IMR-90 (cell line): Measurements from ENCODE around the gene VARS2.
A peak's percentile ranks its signal among the peaks of the same experiment; 100 is the strongest.

Source experiments
- BHLHE40 ChIP-seq: fragments of 150-350 bp; IDR thresholded peaks from 2 replicates; pipeline ENCODE4 v1.6.1; 2016; ENCODE audit warnings: mild to moderate bottlenecking, low read depth, low read length
- FOS ChIP-seq: fragments of 150-350 bp; IDR thresholded peaks from 2 replicates; pipeline ENCODE4 v1.6.1; 2016; ENCODE audit warnings: low read depth, low read length
- POLR2A ChIP-seq: IDR thresholded peaks from 2 replicates; pipeline ENCODE4 v1.6.1; 2012; ENCODE audit warnings: mild to moderate bottlenecking, low read depth, low read length
- RCOR1 ChIP-seq: IDR thresholded peaks from 2 replicates; pipeline ENCODE4 v1.6.1; 2012; ENCODE audit warnings: mild to moderate bottlenecking, low read length, improper control_type of control experiment; ENCODE audit not compliant: insufficient replicate concordance
- TF ChIP-seq, protein P1 (sequence below): conservative IDR thresholded peaks from 2 replicates; pipeline ENCODE4 v1.5.1; 2012; ENCODE audit warnings: mild to moderate bottlenecking, low read depth, low read length, improper control_type of control experiment

GRCh38 chr6:30915591-30915946 lies 1.5 kb downstream of the VARS2 start:
- TF ChIP-seq, protein P1, sequence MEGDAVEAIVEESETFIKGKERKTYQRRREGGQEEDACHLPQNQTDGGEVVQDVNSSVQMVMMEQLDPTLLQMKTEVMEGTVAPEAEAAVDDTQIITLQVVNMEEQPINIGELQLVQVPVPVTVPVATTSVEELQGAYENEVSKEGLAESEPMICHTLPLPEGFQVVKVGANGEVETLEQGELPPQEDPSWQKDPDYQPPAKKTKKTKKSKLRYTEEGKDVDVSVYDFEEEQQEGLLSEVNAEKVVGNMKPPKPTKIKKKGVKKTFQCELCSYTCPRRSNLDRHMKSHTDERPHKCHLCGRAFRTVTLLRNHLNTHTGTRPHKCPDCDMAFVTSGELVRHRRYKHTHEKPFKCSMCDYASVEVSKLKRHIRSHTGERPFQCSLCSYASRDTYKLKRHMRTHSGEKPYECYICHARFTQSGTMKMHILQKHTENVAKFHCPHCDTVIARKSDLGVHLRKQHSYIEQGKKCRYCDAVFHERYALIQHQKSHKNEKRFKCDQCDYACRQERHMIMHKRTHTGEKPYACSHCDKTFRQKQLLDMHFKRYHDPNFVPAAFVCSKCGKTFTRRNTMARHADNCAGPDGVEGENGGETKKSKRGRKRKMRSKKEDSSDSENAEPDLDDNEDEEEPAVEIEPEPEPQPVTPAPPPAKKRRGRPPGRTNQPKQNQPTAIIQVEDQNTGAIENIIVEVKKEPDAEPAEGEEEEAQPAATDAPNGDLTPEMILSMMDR = peak; percentile 87
- TF ChIP-seq POLR2A (no peak), BHLHE40 (no peak), FOS (no peak), RCOR1 (no peak)
